ENCODE results near the gene FLNA.

Gene FLNA

GRCh38 chrX:154378059-154378798, 3.8 kb upstream of the FLNA start:
- DNase-seq (ENCODE audit: low spot score): no peak

DNA sequence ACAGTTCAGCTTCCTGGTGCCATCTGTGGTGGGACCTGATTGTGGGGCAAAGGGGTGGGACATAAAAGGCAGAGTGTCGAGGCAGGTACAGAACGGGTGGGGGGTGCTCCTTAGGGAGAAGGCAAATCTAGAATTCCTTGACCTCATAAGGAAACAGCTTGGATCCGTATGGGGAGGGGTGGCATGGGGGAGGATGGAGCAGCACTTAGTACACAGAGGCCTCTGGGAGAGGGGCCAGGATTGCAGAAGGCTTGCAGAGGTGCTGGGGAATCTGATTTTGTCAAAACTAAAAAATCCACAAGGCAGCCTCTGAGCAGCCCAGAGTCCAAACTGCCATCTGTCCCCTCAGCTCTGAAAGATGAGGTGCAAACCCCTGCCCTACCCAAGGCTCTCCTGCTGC, 2.3 kb upstream of the FLNA start:
- DNase-seq (ENCODE audit: low spot score): no peak

GRCh38 chrX:154375156-154375504, 696 bp upstream of the FLNA start:
- DNase-seq (ENCODE audit: low spot score): no peak

DNA sequence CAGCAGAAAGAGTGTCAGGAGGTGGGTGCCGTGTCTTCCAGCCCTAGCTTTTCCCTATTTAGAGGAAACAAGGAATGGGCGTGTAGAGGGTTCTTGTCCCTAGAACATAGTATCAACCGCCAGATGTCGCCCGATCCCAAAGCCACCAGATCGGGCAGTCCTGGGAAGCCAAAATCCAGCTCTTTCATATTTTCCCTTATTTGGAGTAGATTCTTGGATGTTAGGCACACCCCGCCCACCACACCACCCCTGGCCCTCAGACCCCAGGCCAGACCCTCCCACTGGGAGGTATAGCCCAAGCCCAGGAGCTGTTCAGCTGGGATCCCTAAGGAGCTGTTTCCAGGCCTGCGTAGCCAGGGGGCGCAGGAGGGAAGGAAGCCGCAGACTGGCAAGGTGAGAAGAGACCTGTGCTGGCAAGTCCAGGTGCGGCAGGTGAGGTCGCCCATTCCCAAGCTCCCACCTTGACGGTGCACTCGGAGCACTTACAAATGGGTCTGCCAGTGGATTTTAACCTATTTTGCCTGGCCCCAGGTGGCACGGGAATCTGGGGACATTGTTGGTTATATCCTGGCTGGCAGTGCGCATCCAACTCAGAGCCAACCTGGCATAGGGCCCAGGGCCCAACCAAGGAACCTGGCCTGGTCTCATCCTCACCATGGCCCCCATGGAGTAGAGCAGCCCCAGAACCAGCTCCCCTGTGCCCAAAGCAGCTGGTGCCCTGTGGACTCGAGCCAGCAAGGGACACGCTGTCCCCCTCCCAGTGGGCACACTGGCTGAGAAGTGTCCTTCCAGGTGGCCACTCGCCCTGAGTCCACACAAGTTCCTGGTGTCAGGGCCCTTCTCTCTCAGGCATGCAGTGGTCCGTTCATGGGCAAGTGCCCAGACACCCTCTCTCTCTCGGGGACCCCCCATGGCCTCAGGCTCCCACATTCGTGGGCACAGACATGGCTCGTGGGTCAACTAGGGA, 811 bp downstream of the FLNA start:
- peak; percentile 80 for DNase-seq (ENCODE audit: low spot score)

DNA sequence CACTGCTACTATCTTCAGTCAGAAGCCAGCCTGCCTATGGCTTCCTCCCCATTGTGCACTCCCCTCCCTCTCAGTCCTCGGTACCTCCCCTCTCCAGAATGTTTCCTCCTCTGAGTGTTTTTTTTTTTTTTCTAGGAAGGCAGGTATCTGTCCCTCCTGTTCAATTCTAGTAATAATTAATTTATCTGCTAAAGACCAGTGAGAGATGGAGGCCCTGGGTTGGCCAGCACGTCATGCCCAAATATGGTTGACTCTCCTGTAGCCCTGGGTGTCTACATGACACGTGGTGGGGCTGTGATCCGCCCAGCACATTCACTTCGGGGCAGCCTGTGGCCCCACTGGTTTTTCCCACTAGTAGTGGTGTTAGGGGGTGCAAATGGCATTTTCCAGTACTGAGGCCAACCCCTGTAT, 1.8 kb downstream of the FLNA start:
- DNase-seq (ENCODE audit: low spot score): peak; percentile 52

DNA sequence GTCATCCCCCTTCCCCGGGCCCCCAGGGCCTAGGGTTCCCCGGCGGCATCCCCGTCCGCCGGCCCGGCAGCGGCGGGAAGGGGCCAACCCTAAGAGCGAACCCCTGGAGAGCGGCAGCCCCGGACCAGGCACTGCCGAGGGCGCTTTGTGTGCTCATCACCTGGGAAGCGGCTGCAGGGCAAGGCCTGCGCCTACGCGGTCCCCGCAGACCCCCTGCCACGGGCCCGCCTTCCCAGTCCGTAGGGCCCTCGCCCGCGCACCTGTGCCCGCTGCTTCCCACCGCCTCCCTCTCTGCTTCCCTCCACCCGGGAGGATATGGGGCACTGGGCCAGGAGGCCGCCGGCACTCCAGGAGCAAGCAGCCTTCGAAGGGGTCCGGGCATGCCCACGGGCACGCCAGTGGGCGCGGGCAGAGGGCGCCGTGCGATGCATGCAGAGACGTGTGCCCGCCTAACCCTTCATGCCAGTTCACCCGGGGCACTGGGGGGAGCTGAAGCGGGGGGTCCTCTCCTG, 2.6 kb downstream of the FLNA start:
- DNase-seq (ENCODE audit: low spot score): no peak

GRCh38 chrX:154371017-154371788, 3.2 kb downstream of the FLNA start:
- peak; percentile 94 for DNase-seq (ENCODE audit: low spot score)

DNA sequence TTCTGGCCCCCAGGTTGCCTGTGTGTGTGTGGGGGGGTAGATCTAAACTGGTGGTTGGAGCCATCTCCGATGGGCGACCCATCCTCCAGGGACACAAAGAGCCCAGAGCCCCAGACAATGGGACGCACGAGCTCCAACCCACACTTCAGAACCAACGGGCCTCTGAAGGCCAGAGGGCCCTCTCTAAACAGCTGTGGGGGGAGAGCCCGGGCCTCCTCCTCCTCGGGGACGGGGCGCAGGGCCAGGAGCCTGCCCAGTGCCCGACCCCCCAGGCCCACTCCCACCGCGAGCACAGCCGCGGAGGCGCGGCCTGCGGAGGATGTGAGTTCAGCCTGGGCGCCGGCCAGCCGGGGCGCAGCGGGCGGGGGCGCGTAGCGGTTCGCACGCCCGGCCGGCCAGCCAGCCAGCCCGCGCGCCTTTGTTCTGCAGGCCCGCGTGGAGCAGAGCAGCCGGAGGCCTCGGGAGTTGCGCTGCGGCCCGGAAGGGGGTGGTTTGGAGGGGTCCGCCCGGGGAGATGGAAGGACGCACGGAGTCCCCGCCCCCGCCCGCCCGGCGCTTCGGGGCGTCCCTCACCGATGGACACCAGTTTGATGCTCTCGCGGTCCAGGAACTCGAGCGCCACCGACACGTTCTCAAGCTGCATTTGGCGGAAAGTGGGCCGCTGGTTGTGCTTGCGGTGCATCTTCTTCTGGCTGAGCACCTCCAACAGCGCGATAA, 4.0 kb downstream of the FLNA start:
- DNase-seq (ENCODE audit: low spot score): no peak

DNA sequence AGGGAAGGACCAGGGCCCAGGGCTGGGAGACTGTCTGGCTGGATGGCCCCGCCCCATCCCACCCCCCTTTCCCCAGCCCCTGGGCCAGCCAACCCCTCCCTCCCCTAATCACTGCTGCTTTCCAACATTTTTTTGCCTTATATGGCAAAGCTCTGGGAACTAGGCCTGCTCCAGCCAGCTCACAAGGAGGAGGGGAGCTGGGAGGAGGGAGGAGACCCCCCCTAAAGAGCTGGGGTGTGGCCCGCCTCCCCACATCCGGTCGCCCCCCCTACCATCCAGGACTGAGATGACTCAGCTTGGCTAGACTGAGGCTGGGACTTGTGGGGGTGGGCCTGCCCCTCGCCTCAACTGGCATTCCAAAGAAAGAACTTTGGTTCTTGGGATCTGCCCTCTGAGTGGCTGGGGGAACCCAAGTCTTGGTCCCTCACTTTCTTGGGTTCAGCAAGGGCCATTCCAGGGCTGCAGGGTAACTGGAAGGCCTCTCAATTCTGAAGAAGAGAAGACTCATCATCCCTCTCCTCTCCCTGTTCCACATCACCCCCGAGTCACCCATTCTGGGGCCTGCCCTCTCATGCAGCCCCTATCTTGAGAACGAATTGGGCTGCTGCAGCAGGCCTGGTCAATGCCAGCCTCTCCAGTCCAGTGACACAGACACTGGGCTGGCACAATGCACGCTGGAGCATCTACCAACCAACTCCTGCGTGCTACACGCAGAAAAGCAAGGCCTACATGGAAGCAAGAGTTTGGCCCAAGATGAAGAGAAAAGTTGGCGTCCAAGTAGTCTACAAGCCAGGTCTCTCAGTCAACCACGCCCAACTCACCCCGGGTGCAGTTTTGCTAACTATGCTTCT, 4.8 kb downstream of the FLNA start:
- DNase-seq (ENCODE audit: low spot score): peak; percentile 93

GRCh38 chrX:154368630-154369448, 5.6 kb downstream of the FLNA start:
- DNase-seq (ENCODE audit: low spot score): peak; percentile 97

GRCh38 chrX:154367474-154368308, 6.7 kb downstream of the FLNA start:
- DNase-seq (ENCODE audit: low spot score): no peak

- no peak for DNase-seq (ENCODE audit: low spot score)
Observed at GRCh38 chrX:154366666-154367055, 7.8 kb downstream of the FLNA start.

- DNase-seq (ENCODE audit: low spot score): no peak
Observed at GRCh38 chrX:154365997-154366665, 8.3 kb downstream of the FLNA start.

DNA sequence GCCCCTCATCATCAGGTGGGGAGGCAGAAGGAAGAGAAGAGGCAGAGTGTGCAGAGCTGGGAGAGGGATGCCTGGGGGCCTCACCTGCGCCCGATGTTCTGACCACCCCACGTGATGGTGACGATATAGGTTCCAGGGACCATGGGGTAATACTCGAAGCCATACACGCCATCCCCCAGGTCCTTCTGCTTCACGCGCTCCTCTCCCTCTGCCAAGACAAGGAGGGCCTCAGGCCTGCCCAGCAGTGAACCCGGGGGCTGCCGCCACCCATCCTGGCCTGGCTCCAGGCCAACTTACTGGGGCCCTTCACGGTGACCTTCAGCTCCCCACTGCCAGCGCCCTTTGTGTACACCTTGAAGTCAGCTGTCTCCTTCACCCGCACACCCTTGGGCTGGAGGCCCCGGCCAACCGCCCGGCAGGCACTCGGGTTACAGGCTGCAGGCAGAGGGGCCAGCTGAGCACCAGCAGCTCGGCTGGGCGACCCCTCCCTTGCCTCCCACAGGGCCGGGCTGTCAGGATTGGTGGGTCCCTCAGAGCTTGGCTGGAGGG, 9.3 kb downstream of the FLNA start:
- DNase-seq (ENCODE audit: low spot score): no peak

GRCh38 chrX:154363706-154364439, 10.6 kb downstream of the FLNA start:
- no peak for DNase-seq (ENCODE audit: low spot score)

GRCh38 chrX:154362085-154362742, 12.2 kb downstream of the FLNA start:
- DNase-seq (ENCODE audit: low spot score): no peak

All from SW480 (cell line).